UCSD-AML1 (cell line): ENCODE results near the gene MAGEF1.

Experiments used
- DNase-seq: peaks from one replicate; lab custom pipeline; 2025; ENCODE audit not compliant: unreplicated experiment; lab: John Stamatoyannopoulos, UW

The MAGEF1 gene

GRCh38 chr3:184690192-184690883, 21.5 kb downstream of the MAGEF1 start:
- no peak for DNase-seq

DNA sequence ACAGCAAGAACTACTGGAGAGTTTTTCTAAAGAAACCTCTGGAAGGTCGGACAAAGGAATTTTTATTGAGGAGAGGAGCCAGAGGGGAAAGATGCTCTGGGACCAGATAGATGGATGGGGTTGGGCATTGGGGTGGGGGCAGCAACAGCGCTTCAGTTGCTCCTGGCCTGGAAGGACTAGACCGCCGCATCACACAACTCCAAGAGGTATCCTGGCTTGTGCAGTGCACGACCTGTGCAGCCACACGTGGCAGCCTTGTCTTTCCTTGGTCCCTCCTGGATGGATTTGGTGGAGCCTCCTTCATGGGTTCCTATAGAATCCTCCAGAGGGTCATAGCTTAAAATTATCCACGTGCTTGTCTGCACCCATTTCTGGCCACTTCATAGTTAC, 23.0 kb downstream of the MAGEF1 start:
- no peak for DNase-seq

DNA sequence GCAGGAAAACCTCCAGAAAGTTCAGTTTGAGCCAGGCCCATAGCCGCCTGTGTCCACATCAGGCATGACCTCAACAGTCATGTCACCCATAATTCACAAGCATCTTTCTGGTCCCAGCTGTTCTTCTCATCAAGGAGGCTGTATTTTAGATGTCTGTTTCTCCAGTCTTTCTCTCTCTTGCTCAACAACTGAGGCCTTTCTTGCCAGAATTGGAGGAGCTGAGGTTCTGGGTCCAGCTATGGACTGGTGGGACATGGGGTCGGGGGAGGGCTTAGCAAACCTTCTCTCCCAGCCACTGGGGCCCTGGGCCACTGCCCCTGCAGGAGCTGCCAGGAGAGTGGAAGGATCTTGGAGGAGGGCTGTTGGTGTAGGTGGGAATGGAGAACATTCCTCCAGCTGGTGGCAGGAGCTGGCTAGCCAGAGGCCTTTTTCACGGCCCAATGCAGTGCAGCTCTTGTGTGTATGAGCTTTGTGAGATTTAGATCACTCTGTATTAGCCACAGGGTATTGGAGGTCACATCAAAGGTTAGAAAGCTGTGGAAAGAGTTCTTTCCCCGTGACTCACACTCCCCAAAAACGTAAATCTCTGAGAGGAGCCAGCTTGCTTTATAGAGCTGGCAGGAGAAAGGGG, 23.5 kb downstream of the MAGEF1 start:
- no peak for DNase-seq

DNA sequence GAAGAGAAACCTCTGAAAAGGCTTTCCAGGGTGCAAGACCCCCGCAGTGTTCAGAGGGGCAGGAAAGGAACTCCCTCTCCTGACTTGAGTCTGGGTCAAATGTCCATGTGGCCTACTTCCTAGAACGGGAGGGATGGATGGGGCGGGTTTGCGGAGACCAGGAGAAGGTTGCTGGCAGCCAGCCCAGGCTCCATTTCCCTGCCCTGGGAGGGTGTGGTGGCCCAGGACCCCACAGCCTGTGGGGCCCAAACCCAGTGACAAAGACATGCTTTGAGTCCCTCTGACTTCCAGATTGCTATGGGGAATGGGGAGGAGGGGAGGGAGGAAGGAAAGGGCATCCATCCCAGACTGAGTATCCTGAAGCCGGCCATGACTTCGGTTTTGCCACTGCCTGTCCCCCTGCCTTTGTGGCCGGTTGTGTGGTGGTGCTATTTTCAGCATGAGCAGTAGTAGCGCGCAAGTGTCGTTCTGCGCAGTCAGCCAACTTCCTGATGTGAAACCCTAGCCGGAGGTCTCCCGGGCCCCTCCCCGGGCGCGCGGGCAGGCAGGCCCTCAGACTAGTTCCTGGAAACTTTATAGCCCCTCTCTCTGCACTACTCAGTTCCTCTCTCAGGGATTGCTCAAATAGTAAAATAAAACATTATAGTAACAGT, 24.4 kb downstream of the MAGEF1 start:
- peak; percentile 89 for DNase-seq

DNA sequence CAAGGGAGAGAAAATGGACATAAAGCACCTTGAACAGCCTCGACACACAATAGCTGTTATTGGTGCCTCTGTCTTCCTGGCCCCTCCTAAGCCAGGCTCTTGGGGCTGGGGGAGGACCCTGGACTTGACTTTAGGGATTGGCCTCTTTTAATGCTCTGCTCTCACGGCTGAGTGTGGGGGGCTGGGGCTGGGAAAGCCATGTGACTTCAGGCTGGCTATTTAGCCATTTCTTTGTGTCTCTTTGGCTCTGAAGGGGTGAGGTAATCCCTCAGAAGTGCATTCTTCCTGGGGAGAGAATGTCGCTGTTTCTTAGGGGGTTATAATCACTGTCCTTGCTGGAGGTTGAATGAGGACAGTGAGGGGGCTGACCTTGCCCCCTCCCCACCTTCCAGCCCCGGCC, 26.2 kb downstream of the MAGEF1 start:
- no peak for DNase-seq

- no peak for DNase-seq
These were observed 26.8 kb downstream of the MAGEF1 start for GRCh38 chr3:184685055-184685454.

DNA sequence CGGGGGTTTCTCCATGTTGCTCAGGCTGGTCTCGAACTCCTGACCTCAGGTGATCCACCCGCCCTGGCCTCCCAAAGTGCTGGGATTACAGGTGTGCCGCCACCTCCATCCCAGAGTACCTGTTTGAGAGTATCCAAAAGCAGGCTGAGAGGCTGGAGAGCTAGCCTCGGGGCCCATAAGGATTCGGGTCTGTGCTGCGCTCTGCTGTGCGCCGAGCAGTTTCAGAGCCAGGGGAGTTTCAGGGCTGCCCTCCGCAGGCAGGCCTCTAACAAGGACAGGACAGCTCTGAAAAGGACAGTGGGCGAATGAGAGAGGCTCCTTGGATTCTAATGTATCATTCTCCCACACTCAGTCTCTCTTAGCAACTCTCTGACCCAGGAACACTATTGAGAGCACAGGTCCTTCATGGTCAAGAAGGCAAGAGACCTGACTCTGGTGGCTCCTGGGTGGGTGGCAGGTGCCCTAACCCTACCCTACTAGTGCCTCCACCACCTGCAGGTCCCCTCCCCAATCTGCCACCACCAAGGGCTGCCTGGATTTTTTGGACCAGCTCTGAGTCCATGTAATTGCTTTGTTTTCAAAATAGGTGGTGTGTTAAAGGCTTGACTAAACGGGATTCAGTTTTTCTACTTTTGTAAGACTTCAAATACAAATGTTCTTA, 27.8 kb downstream of the MAGEF1 start:
- no peak for DNase-seq

DNA sequence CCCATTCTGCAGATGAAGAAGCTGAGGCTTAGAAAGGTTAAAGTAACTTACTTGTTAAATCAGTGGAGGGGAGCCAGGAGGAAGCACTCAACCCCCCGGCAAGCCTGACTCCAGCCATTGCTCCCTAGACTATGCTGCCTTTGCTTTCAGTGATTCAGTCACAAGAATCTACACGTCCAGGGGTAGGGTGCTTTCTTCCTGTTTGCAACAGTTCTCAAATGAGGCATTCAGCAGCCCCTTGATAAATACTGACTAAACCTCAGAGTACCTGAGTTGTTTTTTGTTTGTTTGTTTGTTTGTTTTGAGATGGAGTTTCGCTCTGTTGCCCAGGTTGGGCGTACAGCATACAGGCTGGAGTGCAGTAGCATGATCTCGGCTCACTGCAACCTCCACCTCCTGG, 28.6 kb downstream of the MAGEF1 start:
- no peak for DNase-seq

- DNase-seq, result no peak
These were observed 29.2 kb downstream of the MAGEF1 start for GRCh38 chr3:184682671-184683070.

DNA sequence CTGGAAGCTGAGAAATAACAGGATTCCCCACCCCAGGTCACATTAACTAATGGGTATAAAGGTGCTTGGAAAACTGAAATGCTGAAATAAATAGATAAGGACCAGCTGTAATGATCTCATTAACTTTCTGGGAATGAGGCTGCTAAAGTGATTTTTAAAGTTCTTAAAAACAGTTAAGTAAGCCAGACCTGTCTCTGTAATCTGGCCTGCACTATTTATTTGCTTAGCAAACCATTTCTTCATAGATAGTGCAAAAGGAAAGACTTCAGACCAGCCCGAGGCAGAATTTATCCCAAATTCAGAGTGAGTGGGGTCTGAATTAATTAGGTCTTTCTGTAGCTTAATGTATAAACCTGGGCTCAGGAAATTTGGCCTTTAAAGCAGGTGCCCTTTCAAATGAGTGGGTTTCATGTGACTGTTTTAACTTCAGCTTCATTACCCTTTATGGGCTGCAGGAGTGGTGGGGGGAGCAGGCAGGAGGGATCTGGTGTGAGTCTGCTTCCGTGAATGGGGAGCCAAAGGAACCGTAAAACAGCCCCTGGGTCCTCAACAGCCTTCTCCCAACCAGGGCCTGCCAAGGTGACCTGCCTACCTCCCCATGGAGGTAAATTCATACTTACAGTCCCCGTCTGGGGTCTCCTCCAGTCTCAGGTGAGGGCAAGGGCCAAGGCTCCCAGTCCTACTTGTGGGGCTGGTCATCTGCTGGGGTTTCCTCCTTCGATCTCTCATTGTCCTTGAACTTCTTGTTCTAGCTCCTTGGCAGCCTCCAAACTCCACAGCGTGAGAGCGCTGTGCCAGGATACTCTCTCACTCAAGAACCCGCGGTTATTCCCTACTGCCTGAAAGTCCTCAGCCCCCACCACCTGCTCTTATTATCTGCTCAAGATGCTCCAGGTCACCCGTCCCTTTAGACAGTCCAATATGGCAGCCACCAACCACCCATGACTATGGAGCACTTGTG, 31.2 kb downstream of the MAGEF1 start:
- no peak for DNase-seq

DNA sequence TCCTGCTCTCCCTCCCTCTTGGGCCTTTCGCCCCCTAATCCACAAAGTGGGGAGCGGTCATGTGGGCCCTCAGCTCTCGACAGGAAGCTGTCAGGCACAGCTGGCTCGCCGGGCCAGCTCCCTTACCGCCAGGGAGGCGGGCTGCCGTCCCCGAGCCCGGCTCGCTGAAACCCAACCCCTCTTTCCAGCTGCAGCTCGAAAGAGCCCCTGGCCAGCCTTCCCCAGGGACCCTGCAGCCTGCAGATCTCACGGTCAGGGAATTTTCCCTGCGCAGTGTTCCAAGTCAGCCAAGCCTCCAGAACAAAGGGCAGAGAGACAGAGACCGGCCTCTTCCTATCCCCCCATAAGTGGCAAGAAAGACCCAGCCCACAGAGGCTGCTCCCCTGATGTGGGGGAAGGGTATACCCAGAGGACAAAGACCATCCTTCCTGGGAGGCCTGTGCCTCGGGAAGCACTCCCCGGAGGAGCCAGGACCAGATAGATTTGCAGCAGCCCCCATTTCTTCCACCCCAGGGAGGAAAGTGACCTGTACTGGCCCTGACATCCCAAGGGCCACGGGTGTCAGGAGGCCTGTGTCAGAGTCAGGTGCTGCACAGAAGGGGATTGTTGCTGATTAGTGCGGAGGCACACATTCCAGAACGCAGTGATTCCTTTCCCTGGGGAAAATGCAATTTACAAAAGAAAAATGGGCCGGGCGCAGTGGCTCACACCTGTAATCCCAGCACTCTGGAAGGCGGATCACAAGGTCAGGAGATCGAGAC, 32.6 kb downstream of the MAGEF1 start:
- no peak for DNase-seq

- no peak for DNase-seq
These were observed 33.4 kb downstream of the MAGEF1 start for GRCh38 chr3:184678317-184679055.

DNA sequence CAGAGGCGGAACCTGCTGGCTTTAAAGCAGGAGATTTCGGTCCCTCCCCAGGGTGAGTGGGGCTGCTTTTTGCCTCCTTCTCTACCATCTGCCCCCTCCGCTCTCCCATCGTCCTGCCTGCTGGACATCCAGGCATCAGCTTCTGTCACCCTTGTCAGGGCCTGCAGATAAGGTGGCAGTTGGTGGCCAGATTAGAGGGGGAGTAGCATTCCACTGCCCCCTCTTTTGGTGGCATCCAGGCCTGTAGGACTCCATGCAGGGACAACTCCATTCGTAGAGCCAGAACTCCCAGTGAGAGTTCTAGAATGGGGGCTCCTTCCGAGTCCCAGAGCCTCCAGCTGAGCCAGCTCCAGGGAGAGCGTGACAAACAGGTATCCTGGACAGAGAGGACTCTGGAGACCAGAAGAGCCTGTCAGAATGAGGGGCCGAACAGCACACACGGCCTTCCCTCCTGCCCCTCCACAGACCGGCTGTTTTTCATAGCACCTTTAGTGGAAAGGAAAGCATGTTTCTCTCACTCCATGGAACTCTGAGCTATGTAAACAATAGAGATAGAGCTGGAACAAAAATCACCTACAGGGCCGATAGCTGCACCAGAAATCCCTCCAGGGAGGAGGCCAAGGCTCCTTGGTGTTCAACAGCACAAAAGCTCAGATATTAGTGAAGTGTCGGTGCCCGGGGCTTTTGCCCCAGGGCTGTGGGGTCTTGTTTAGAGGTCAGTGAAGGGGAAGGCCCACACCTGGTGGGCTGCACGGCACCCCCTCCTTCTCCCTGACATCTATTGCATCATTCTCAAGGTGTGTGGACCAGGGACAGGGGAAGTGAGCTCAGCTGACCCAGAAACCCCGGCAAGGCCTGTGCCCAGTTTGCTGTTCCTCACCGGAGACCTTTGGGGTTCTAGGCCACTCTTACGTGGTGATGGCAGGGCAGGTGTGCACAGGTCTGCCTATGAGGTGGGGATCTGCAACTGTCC, 34.2 kb downstream of the MAGEF1 start:
- DNase-seq, result no peak

- peak; percentile 62 for DNase-seq
These were observed 34.9 kb downstream of the MAGEF1 start for GRCh38 chr3:184676927-184677326.

GRCh38 chr3:184674626-184675025, 37.2 kb downstream of the MAGEF1 start:
- DNase-seq, result no peak

GRCh38 chr3:184672977-184673870, 38.6 kb downstream of the MAGEF1 start:
- no peak for DNase-seq

DNA sequence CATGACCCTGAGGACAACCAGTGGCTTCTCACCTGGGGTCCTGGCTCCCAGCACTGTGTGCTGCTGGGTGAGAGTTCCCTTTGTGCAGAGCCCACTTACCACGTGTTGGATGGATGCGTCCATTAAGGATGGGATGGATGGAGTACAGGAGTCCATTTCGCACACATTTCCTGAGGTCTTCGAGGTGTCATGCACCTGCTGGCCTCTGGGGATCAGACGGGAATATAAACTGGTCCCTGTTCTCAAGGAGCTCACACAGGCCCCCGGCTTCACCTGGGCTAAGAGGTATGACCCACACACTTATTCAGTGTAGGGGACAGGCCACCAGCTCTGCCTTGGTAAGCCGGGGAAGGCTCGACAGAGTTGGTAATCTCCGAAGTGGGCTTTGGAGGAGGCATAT, 39.5 kb downstream of the MAGEF1 start:
- no peak for DNase-seq
